ENCODE data around the gene SLC24A2.

DNA sequence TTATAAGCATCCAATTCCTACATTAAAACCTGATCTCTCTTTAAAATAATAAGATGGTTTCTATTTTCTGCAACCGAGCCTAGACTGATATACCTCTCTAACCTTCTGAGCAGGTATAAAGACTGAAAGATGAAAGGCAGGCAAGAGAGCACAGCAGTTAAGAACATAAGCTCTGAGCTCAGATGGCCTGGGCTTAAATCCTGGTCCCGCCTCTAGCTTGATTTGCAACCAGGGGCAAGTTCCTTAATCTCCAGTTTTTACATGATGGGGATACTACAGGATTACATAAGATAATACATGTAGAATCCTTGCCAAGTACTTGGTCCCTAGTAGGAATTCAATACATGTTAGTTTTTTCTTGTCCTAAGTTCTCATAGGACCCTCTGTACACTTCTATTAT is 33.9 kb downstream of the SLC24A2 start:
- TF ChIP-seq POLR2AphosphoS5 (IDR thresholded peaks at IDR 0.05; ENCODE audit: low read depth, low read length), result no peak
- TF ChIP-seq REST (IDR thresholded peaks at IDR 0.05; ENCODE audit: insufficient read depth in 1 of 2, low read depth in 2 of 2, low read length in 1 of 2), result no peak
- TF ChIP-seq, protein P1, sequence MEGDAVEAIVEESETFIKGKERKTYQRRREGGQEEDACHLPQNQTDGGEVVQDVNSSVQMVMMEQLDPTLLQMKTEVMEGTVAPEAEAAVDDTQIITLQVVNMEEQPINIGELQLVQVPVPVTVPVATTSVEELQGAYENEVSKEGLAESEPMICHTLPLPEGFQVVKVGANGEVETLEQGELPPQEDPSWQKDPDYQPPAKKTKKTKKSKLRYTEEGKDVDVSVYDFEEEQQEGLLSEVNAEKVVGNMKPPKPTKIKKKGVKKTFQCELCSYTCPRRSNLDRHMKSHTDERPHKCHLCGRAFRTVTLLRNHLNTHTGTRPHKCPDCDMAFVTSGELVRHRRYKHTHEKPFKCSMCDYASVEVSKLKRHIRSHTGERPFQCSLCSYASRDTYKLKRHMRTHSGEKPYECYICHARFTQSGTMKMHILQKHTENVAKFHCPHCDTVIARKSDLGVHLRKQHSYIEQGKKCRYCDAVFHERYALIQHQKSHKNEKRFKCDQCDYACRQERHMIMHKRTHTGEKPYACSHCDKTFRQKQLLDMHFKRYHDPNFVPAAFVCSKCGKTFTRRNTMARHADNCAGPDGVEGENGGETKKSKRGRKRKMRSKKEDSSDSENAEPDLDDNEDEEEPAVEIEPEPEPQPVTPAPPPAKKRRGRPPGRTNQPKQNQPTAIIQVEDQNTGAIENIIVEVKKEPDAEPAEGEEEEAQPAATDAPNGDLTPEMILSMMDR (IDR thresholded peaks at IDR 0.05), result no peak
